Activated T-helper 1 cell treated with anti-CD3 and anti-CD28 coated beads, Interleukin-12 subunit alpha, Interleukin-12 subunit beta, Interleukin-2, Interleukin-4 antibody, amounts not matched to agents 30 ng/mL and 10 ng/mL and 1 ng/mL, durations not matched to agents 14 hours and 24 hours and 36 hours (primary cell): Measurements from ENCODE around the gene MRPL40. TPM values are rescaled to one million over a fixed set of nuclear protein-coding genes. Genes with fewer than 3 reads are reported as not detected.

Experiments used
- DNase-seq: peaks from one replicate; pipeline ENCODE4 v3.0.0; 2021; ENCODE audit warnings: low spot score
- H3K27ac Mint-ChIP-seq: one replicate; pipeline ENCODE4 v1.8.0; 2021; ENCODE audit warnings: mild to moderate bottlenecking, mixed read lengths
- H3K27me3 Mint-ChIP-seq: one replicate; pipeline ENCODE4 v1.8.0; 2022; ENCODE audit warnings: mild to moderate bottlenecking, moderate library complexity, mixed read lengths; ENCODE audit not compliant: insufficient read depth
- H3K36me3 Mint-ChIP-seq: one replicate; pipeline ENCODE4 v1.8.0; 2021; ENCODE audit warnings: low read depth, mixed read lengths
- H3K4me1 Mint-ChIP-seq: one replicate; pipeline ENCODE4 v1.8.0; 2021; ENCODE audit warnings: low read depth, mixed read lengths
- H3K4me3 Mint-ChIP-seq: one replicate; pipeline ENCODE4 v1.8.0; 2021; ENCODE audit warnings: mild to moderate bottlenecking, moderate library complexity, mixed read lengths
- H3K9me3 Mint-ChIP-seq: one replicate; pipeline ENCODE4 v1.8.0; 2021; ENCODE audit warnings: mixed read lengths
- intact Hi-C: fragments of 100-400 bp; cut with micrococcal nuclease; formaldehyde crosslinking; loops from one replicate; pipeline ENCODE4 v1.15.1; 2024
- total RNA-seq: library from RNA; stranded (reverse); gene quantifications from 2 replicates; pipeline ENCODE4 v1.2.3, GENCODE V29; 2022

MRPL40 gene
- total RNA-seq, 1 donor from 2014 or later, result 38.5 TPM

DNA sequence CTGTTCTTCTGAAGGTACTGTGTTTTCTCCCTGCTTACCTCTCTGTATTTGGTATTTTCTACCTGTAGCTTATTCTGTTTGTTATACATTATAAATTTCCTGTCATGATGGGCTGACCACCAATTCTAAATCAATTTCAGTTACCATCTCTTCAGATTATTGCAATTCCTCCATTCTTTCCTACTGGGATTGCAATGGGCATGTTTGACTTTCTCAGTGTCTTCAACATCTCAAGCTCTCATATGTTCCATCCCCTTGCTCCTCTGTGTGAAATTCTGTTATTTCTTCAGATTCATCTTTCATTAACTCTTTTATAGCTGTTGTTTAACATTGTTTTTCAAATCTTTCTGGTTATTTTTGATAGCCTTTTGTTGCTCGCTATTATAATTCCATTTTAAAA lies 30.7 kb downstream of the MRPL40 start:
- Mint-ChIP-seq H3K27ac (no peak overlapping the region), H3K27me3 (no peaks in the 10 kb centered on the region), H3K4me3 (no peak overlapping the region), H3K9me3 (no peaks in the 10 kb centered on the region), H3K36me3 (peaks cover 35% of the 10 kb centered on the region), H3K4me1 (peaks cover 22% of the 10 kb centered on the region)
- DNase-seq, result no peak
- intact Hi-C loops, result no loop called here

DNA sequence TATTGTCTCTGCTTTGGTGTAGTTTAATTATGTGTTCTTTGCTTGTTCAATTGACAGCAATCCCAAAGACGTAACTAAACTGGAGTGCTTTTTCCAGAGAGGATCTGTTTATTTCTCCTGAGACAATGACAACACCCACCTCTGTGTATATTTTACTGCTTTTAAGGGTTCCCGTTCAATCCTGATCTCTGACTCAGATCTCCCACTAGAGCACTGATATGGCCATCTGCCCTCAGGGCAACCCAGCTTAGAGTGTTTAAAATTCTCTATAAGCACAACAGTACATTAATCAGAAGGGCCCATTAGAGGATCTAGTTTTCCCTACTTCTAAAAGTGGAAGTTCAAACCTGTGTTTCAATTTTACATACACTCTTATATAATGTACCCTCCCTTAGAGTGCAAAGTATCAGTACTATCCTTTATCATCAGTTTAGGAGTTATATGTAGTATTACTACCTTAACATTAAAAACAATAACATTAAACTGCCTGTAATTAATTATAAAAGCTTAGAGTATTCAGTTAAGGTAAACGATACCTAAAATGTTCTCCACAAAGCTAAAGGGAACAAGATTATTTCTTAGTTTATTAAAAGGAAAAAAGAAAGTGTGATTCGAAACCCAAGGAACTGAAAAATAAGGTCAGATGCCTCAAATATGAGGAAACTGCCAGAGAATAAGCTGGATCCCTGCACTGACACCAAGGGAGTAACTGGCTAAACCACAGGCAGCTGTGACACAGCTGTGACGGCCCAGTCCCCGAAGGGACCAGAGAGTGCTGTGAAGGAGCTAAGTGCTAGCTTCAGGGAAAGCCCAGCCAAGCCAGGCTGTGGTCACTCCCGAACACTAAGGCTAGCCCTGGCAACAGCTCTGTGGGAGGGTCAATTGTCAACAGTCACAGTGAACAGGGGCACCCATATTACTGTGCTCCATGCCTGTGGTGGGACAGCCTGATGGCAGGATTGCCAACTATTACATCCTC lies 31.4 kb downstream of the MRPL40 start:
- Mint-ChIP-seq H3K36me3 (peaks cover 43% of the 10 kb centered on the region), H3K27me3 (no peaks in the 10 kb centered on the region), H3K27ac (no peak overlapping the region), H3K9me3 (no peaks in the 10 kb centered on the region), H3K4me1 (peaks cover 22% of the 10 kb centered on the region), H3K4me3 (no peak overlapping the region)
- DNase-seq, result no peak
- intact Hi-C loops, result no loop called here

DNA sequence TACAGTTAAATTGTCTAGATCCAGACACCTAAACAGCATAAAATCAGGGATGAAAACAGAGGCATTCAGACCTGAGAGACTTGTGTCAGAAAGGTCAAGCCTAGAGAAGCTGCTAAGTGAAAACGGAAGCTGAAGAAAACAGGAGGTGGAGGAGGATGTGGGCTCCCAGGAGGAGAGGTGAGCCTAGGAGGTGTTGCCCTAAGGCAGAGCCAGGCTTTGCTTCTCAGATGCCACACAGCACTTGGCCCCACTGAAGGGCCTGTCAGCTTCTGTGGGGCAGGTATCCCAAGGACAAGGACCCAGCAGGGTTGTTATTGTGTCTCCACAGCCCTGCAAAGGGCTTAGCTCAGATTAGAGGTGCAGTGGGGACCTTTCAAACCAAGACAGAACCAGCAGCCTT lies 32.2 kb downstream of the MRPL40 start:
- no peak overlapping the region for H3K27ac Mint-ChIP-seq
- intact Hi-C loops, result no loop called here

DNA sequence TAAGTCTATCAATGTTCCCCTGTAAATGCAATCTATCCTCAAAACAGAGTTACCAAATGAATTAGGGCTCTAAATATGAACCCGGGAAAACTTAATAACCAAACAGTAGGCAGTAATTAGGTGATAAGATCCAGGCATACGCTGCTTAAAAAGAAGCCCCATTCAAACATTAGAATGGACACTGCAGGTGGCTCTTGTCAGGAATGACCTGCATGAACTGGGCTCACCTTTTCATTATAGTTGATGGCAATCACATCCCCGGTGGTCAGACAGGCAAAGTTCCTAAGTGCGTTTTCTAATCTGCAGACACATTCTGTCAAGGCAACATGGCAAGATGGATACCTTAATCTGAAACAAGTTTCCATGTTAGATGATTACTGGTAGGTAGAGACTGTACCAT lies 32.6 kb downstream of the MRPL40 start:
- H3K27me3 Mint-ChIP-seq, result no peaks in the 10 kb centered on the region
- intact Hi-C loops, result no loop called here
- no peak overlapping the region for H3K27ac Mint-ChIP-seq
- peaks cover 52% of the 10 kb centered on the region for H3K36me3 Mint-ChIP-seq
- H3K9me3 Mint-ChIP-seq, result no peaks in the 10 kb centered on the region
- H3K4me1 Mint-ChIP-seq, result peaks cover 22% of the 10 kb centered on the region
- H3K4me3 Mint-ChIP-seq, result no peak overlapping the region
- no peak for DNase-seq

More for the DNA sequence above, 32.2 kb downstream of the MRPL40 start:
- H3K4me3 Mint-ChIP-seq, result no peak overlapping the region
- peaks cover 49% of the 10 kb centered on the region for H3K36me3 Mint-ChIP-seq
- DNase-seq, result no peak
- H3K27me3 Mint-ChIP-seq, result no peaks in the 10 kb centered on the region
- no peaks in the 10 kb centered on the region for H3K9me3 Mint-ChIP-seq
- H3K4me1 Mint-ChIP-seq, result peaks cover 22% of the 10 kb centered on the region

DNA sequence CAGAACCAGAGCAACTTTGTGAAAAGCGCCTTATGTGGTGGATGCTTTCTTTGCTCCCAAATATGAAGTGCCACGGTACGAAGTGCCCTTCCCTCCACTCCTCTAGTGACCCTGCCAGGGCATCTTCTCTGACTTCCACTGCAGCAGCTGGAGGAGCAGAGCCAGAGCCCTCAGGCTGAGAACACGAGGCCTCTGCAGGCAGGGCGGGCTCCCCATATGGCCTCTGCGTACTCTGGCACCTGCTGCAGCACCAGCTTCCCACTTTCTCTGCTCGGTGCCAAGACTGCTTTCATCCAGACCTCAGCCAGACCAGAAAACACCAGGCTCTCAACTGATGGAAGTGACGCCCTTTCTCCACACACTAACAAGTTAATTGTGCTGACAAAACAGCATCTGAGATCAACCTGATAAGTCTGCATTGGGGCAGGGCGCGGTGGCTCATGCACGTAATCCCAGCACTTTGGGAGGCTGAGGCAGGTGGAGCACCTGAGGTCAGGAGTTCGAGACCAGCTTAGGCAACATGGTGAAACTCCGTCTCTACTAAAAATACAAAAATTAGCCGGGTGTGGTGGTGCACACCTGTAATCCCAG lies 33.9 kb downstream of the MRPL40 start:
- H3K27me3 Mint-ChIP-seq, result no peaks in the 10 kb centered on the region
- intact Hi-C loops, result no loop called here
- no peaks in the 10 kb centered on the region for H3K9me3 Mint-ChIP-seq
- no peak overlapping the region for H3K4me3 Mint-ChIP-seq
- no peak for DNase-seq
- H3K36me3 Mint-ChIP-seq, result peaks cover 55% of the 10 kb centered on the region
- H3K4me1 Mint-ChIP-seq, result peaks cover 22% of the 10 kb centered on the region
- H3K27ac Mint-ChIP-seq, result no peak overlapping the region

DNA sequence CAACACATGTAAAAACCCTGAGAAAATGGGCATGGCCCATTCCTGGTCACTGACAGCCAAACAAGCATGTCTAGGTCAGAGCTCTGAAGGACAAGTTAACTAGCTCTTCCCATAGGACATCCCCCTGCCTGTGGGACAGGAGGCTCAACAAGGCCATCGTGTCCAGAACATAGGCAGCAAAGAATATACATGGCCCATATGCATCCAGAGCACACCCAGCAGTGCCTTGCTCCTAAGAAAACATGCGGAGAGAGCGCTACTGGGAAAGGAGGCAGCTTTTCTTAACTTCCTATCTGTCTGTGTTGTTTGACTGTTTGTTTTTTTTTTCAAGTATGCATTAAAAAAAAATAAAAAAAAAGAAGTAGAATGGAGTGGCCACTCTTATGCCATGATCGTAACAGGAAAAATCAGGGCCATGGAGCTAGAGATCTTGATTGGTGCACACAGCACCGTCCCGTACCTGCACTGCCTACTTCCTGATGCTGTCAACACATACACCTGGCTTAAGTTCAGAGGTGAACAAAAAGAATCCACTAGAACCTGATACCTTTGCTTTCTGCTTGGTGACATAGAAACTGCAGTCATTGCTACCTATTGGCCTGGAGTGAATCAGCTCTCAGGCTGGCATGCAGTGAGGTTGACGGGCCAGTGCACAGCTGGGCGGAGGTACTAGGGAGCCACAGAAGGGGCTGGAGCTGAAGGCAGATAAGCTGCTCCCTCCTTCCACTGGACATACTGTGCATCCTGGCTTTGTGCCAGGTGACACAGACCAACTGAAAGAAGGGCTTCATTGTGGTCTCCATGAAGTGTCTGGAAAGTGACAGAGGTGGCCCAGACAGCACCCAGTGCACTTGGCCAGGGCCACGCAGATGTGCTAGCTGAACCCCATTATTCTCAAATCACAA lies 34.8 kb downstream of the MRPL40 start:
- Mint-ChIP-seq H3K9me3 (no peaks in the 10 kb centered on the region), H3K27me3 (no peaks in the 10 kb centered on the region), H3K4me3 (no peak overlapping the region), H3K27ac (no peak overlapping the region), H3K4me1 (peaks cover 22% of the 10 kb centered on the region), H3K36me3 (peaks cover 62% of the 10 kb centered on the region)
- intact Hi-C loops, result no loop called here
- DNase-seq, result no peak

DNA sequence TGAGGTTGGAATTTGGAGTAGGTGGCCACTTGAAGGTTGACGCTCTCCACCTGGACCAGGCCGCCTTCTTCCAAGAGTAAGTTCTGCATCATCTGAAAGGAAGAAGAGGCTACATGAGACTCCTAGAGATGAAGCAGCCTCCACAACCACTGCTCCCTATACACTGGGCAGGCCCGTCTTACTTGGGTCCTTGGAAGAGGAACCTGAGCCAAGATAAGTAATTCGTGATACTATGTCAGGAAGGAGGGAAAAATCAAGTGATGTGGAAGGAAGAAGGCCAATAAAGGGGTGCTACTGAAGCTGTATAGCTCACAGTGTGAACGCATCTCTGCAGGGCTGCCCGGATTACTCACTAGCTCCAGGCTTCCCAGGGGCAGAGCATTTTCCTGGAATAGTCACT lies 35.6 kb downstream of the MRPL40 start:
- Mint-ChIP-seq H3K9me3 (no peaks in the 10 kb centered on the region), H3K4me1 (peaks cover 22% of the 10 kb centered on the region), H3K4me3 (no peak overlapping the region), H3K36me3 (peaks cover 58% of the 10 kb centered on the region), H3K27ac (no peak overlapping the region), H3K27me3 (no peaks in the 10 kb centered on the region)
- DNase-seq, result no peak
- intact Hi-C loops, result no loop called here

DNA sequence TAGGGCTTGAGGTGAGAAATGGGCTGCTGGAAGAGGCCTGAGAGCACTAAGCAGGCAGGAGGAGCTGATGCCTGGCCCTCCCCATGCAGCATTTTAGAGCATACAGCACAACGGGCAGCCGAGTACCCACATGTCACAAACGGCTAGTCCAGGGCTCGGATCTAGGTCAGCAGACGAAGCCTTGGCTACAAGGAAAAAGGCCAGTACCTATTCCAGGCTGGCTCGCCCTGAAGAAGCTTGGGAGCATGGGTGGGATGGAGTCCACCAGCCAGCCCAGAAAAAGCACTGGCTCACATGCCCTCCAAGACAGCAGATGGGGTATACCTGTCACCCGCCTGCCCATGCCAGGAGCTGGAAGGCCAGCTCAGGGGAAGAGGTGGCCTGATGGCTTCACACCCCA lies 37.1 kb downstream of the MRPL40 start:
- Mint-ChIP-seq H3K4me3 (no peak overlapping the region), H3K27me3 (no peaks in the 10 kb centered on the region), H3K27ac (no peak overlapping the region), H3K4me1 (peaks cover 11% of the 10 kb centered on the region), H3K36me3 (peaks cover 57% of the 10 kb centered on the region), H3K9me3 (no peaks in the 10 kb centered on the region)
- intact Hi-C loops, result no loop called here
- DNase-seq, result no peak

DNA sequence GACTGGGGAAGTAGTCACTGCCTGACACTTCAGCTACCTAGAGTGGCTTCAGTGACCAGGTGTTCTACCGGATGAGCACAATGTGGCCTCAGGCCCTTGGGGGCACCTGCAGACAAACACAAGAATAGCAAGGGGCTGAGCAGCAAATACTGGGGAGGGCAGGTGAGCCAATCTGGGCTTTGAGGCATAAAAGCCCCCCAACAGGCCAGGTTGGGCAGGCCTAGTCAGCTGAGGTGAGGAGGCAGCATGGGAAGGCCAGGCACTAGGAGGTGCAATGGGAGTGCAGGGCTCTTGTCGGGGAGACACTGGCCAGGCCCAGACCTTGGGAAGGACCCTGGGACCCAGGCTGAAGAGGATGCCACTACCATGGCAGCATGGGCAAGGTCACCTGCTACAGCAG lies 37.7 kb downstream of the MRPL40 start:
- H3K27ac Mint-ChIP-seq, result no peak overlapping the region
- DNase-seq, result no peak
- intact Hi-C loops, result no loop called here
- H3K4me1 Mint-ChIP-seq, result peaks cover 6% of the 10 kb centered on the region
- H3K9me3 Mint-ChIP-seq, result no peaks in the 10 kb centered on the region
- H3K36me3 Mint-ChIP-seq, result peaks cover 52% of the 10 kb centered on the region
- no peak overlapping the region for H3K4me3 Mint-ChIP-seq
- no peaks in the 10 kb centered on the region for H3K27me3 Mint-ChIP-seq

DNA sequence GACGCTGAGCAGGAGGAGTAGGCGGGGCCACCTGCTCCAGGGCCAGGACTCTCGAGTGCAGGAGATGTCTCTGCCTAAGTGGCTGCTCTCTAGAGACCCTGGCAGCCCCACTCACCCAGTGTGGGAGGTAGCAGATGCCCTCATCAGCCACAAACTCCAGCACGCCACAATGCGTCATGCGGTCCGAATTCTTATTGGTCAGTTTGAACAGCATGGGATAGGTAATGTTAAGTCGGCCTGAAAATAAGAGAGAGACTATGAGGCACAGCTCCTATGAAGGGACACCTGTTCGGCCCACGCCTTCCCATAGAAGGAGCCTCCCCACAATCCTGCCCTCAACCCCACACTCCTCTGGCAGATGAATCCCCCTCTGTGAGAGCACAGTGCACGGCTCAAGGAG lies 39.2 kb downstream of the MRPL40 start:
- Mint-ChIP-seq H3K4me1 (peaks cover 12% of the 10 kb centered on the region), H3K27me3 (no peaks in the 10 kb centered on the region), H3K27ac (no peak overlapping the region), H3K4me3 (no peak overlapping the region), H3K9me3 (no peaks in the 10 kb centered on the region), H3K36me3 (peaks cover 52% of the 10 kb centered on the region)
- DNase-seq, result no peak
- intact Hi-C loops, result no loop called here

DNA sequence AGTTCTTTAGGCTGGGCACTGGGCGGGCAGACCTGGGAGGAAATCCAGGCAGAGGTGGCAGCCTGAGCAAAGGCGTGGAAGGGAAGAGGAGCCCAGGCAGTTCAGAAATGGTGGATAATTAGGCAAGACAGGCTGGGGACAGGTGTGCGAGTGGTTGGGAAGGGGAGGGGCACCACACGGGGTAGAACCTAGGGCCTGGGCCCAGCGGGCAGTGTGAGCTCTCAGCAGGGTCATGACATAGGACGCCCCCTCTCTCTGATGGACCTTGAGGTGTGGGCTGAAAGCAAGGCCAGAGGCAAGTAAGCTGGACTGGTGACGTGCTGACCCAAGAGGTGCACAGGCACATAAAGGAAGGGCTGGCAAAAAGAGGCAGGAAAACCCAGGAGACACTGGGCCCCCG lies 39.9 kb downstream of the MRPL40 start:
- H3K27me3 Mint-ChIP-seq, result no peaks in the 10 kb centered on the region
- H3K27ac Mint-ChIP-seq, result no peak overlapping the region
- H3K4me1 Mint-ChIP-seq, result peaks cover 15% of the 10 kb centered on the region
- DNase-seq, result no peak
- H3K4me3 Mint-ChIP-seq, result no peak overlapping the region
- H3K9me3 Mint-ChIP-seq, result no peaks in the 10 kb centered on the region
- peaks cover 51% of the 10 kb centered on the region for H3K36me3 Mint-ChIP-seq
- intact Hi-C loops, result no loop called here

DNA sequence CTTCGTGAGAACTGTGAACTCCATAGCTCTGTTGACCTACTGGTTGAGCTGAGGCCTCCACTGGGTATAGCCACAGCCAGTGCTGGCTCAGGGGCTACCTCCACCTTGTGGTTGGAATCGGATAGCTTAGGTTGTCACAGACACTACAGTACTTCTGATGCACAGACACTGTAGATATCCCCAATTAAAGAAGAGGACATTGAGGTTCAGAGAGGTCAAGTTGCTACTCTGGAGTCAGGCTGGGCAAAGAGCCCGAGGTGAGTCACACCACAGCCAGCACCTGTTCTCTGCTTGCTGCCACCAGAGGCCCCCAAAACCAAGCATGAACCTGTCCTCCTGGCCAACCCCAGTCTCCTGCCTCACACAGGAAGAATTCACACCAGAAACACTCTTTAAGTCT lies 41.2 kb downstream of the MRPL40 start:
- intact Hi-C loops, result no loop called here
- Mint-ChIP-seq H3K4me3 (no peak overlapping the region), H3K36me3 (peaks cover 39% of the 10 kb centered on the region), H3K9me3 (no peaks in the 10 kb centered on the region), H3K4me1 (peaks cover 26% of the 10 kb centered on the region), H3K27me3 (no peaks in the 10 kb centered on the region), H3K27ac (no peak overlapping the region)
- DNase-seq, result no peak
